NCI-H526 treated with DMSO at 0.1 percent for 48 hours (cell line): ENCODE measurements around the gene OR8B3.
A peak's percentile ranks its signal among the peaks of the same experiment; 100 is the strongest.
"Not testable (repeated sequence)": the region's sequence is repeated elsewhere in the genome, so short reads cannot be mapped to it uniquely, and the experiment has no call there.

Experiments used
- DNase-seq: peaks from one replicate; lab custom pipeline; 2025; lab: John Stamatoyannopoulos, UW

Gene OR8B3

GRCh38 chr11:124398924-124399323, at the start of gene OR8B3:
OR8B3 (minus strand) TSS chr11:124399024; CDS start chr11:124397351, 1,673 bp downstream.
- DNase-seq, result no peak

GRCh38 chr11:124446916-124447315, 48.1 kb upstream of the OR8B3 start:
- DNase-seq, result no peak

- DNase-seq, result no peak
These were observed 46.9 kb upstream of the OR8B3 start, which contains the start of gene OR8B8 for GRCh38 chr11:124445646-124446150. OR8B8 (minus strand) TSS chr11:124445696; CDS start chr11:124441085, 4,611 bp downstream.

- no peak for DNase-seq
These were observed 44.0 kb upstream of the OR8B3 start for GRCh38 chr11:124442847-124443246.

GRCh38 chr11:124442442-124442841, 43.6 kb upstream of the OR8B3 start:
- DNase-seq, result no peak

- DNase-seq, result no peak
These were observed 42.7 kb upstream of the OR8B3 start for GRCh38 chr11:124441519-124441918.

- DNase-seq, result no peak
These were observed 42.3 kb upstream of the OR8B3 start for GRCh38 chr11:124441081-124441480.

- DNase-seq, result no peak
These were observed 41.8 kb upstream of the OR8B3 start for GRCh38 chr11:124440608-124441007.

- no peak for DNase-seq
These were observed 35.9 kb upstream of the OR8B3 start for GRCh38 chr11:124434699-124435098.

GRCh38 chr11:124429599-124429998, 30.8 kb upstream of the OR8B3 start:
- no peak for DNase-seq

- no peak for DNase-seq
These were observed 25.6 kb upstream of the OR8B3 start, which contains the start of gene OR8B4 for GRCh38 chr11:124424384-124424921. OR8B4 (minus strand) TSS chr11:124424871; CDS start chr11:124424871, 0 bp downstream.

GRCh38 chr11:124421043-124421442, 22.2 kb upstream of the OR8B3 start:
- DNase-seq, result no peak

GRCh38 chr11:124415356-124415923, 16.6 kb upstream of the OR8B3 start:
- DNase-seq, result peak; percentile 63

- no peak for DNase-seq
These were observed 11.1 kb upstream of the OR8B3 start for GRCh38 chr11:124409906-124410305.

- DNase-seq, result no peak
These were observed 6.8 kb upstream of the OR8B3 start for GRCh38 chr11:124405581-124405980.

GRCh38 chr11:124403186-124403585, 4.4 kb upstream of the OR8B3 start:
- DNase-seq, result not testable (repeated sequence)

- peak; percentile 75 for DNase-seq
These were observed 3.6 kb upstream of the OR8B3 start for GRCh38 chr11:124402326-124402922.

GRCh38 chr11:124396847-124397246, 2.0 kb downstream of the OR8B3 start:
- not testable (repeated sequence) for DNase-seq

GRCh38 chr11:124394408-124394807, 4.4 kb downstream of the OR8B3 start:
- DNase-seq, result no peak

GRCh38 chr11:124384399-124384798, 14.4 kb downstream of the OR8B3 start, which contains the start of gene OR8B2:
OR8B2 (minus strand) TSS chr11:124384499; CDS start chr11:124383343, 1,156 bp downstream.
- DNase-seq, result no peak

- not testable (repeated sequence) for DNase-seq
These were observed 16.0 kb downstream of the OR8B3 start for GRCh38 chr11:124382857-124383256.

- DNase-seq, result no peak
These were observed 18.2 kb downstream of the OR8B3 start for GRCh38 chr11:124380585-124380984.

- no peak for DNase-seq
These were observed 22.5 kb downstream of the OR8B3 start for GRCh38 chr11:124376280-124376679.
